ENCODE measurements around the gene RUFY2. TPM values are rescaled to one million over a fixed set of nuclear protein-coding genes. Genes with fewer than 3 reads are reported as not detected.
"Not testable (repeated sequence)": the region's sequence is repeated elsewhere in the genome, so short reads cannot be mapped to it uniquely, and the experiment has no call there.

RUFY2 gene
- total RNA-seq, 1 experiment from 2014 or later = 27.8 TPM

GRCh38 chr10:68327889-68328786, 78.9 kb downstream of the RUFY2 start:
- DNase-seq (ENCODE audit: extremely low read depth, low read depth) = peak; percentile 55

- not testable (repeated sequence) for DNase-seq (ENCODE audit: extremely low read depth, low read depth)
Observed at GRCh38 chr10:68324396-68324795, 82.7 kb downstream of the RUFY2 start.

DNA sequence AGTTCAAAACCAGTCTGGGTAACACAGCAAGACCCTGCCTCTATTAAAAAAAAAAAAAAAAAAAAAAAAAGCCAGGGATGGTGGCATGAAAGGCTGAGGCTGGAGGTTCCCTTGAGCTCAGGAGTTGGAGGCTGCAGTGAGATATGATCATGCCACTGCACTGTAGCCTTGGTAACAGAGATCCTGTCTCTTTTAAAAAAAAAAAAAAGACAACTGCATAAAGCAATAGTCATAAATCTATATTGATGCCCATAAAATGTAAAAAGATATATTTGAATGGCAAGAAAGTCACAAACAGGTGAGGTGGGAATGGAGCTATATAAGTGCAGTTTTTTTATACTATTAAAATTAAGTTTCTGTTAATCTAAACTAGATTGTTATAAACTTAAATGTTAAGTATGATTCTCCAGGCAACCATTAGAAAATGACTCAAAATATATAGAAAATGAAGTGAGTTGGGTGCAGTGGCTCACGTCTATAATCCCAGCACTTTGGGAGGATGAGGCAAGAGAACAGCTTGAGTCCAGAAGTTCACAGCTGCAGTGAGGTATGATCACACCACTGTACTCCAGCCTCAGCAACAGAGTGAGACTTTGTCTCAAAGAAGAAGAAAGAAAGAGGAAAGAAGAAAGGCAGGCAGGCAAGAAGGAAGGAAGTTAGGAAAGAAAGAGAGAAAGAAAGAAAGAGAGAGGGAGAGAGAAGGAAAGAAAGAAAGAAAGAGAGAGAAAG, 88.6 kb downstream of the RUFY2 start:
- no peak for DNase-seq (ENCODE audit: extremely low read depth, low read depth)

GRCh38 chr10:68315582-68315981, 91.5 kb downstream of the RUFY2 start:
- no peak for DNase-seq (ENCODE audit: extremely low read depth, low read depth)

DNA sequence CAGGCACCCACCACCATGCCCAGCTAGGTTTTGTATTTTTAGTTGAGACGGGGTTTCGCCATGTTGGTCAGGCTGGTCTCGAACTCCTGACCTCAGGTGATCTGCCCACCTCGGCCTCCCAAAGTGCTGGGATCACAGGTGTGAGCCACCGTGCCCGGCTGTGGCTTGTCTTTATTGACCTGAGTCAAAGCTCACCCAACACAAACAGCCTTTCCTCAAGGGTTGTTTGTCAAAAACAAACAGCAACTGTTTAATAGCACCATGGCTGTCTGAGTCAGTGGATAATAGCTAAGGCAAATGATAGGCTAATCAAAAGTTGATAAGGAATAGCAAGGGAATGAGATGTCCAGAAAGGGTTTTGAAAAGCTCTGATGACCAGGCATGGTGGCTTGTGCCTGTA, 92.1 kb downstream of the RUFY2 start:
- not testable (repeated sequence) for DNase-seq (ENCODE audit: extremely low read depth, low read depth)

- DNase-seq (ENCODE audit: extremely low read depth, low read depth) = no peak
Observed at GRCh38 chr10:68310531-68310930, 96.5 kb downstream of the RUFY2 start.

DNA sequence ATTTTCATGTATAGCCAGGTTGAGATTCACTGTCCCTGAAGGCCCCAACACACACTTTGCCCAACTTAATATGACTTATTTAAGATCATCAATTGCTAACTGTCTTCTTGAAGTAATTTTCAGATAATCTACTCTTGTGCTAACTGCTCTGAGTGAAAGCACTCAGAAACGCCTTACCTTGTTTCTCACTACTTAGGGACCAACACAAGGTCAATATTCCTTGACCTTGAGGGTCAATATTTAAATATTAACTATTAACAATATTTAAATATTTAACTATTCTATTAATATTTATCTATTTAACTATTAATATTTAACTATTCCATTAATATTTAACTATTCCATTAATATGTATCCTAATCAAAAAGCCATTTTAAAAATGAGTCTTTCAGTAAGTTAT, 101.2 kb downstream of the RUFY2 start:
- DNase-seq (ENCODE audit: extremely low read depth, low read depth) = no peak

GRCh38 chr10:68303849-68304412, 103.1 kb downstream of the RUFY2 start:
- DNase-seq (ENCODE audit: extremely low read depth, low read depth) = no peak

DNA sequence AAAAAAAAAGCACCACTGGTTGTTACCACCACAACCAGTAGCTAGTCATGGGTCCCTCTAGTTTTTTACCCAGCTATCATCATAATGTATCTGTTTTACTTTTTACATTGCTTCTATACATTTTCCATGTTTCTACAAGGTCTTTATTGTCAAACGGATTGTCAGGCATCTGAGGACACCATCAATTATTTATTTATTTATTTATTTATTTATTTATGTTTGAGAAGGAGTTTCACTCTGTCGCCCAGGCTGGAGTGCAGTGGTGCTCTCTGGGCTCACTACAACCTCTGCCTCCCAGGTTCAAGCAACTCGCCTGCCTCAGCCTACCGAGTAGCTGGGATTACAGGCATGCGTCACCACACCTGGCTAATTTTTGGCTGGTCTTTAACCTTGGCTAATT, 104.2 kb downstream of the RUFY2 start:
- DNase-seq (ENCODE audit: extremely low read depth, low read depth) = no peak

- DNase-seq (ENCODE audit: extremely low read depth, low read depth) = no peak
Observed at GRCh38 chr10:68302503-68302823, 104.6 kb downstream of the RUFY2 start.

DNA sequence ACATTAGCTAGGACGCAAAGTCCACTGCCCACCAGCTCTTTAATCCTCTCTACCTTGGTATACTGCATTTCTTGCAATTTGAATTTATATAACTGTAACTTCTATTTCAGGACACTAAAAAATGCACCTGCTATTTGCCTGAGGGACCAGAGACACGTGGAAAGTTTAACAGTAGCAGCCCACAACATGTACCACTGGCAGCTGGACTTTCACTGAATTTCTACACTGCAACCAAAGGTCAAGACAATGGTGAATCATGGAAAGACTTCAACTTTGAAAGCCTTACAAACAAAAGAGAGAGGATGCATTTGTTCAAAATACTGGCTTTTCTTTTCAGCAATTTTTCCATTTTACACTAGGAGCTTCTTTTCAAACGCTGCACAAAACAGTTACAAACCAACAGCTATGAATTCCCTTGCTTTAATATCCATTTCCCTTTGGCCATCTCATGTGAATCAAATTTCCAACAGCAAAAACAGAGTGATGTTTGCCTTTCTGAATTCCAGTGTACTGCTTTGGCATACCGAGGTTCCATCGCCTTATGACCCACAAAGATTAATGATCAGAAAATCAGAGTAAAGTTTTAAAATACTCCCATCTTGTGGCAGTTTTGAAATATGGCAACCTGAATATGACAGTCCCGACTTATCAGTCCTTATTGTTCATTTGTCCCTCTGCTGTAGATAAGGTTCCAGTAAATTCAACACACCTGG, 105.1 kb downstream of the RUFY2 start:
- DNase-seq (ENCODE audit: extremely low read depth, low read depth) = peak; percentile 54

DNA sequence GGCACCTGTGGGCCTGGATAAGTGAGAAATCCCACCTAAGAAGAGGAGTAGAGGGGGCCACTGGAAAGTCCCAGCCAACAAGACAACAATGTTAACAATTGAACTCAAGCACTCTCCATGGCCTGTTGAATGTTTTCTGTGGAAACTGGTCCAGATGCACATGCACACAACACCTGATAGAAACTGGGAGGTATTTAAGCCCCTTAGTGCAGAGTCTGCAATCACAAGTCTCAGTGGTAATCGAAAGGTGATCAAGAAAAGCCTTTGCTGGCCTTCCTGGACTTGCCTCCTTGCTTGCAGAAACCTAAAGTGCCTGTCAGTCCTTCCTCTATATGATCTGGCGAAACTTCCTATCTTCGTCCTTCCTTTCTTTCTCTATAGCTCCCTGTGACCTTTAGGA, 105.8 kb downstream of the RUFY2 start:
- no peak for DNase-seq (ENCODE audit: extremely low read depth, low read depth)

- DNase-seq (ENCODE audit: extremely low read depth, low read depth) = no peak
Observed at GRCh38 chr10:68296843-68297663, 110.0 kb downstream of the RUFY2 start.

Other genes with a start within 250 kb of the RUFY2 start
- gene ATOH7, start 175.2 kb downstream of the RUFY2 start, total RNA-seq (2014; rRNA removed; shearing (Covaris generic)) = 0.20 TPM in 1 of 2 replicates, not detected in the other
- 40.9 and 49.5 TPM in 2 replicates for gene HNRNPH3, start 75.2 kb downstream of the RUFY2 start, total RNA-seq (2014; rRNA removed; shearing (Covaris generic))
- 1.8 and 3.3 TPM in 2 replicates for gene PBLD, start 74.3 kb downstream of the RUFY2 start, total RNA-seq (2014; rRNA removed; shearing (Covaris generic))
- gene DNA2, start 64.7 kb upstream of the RUFY2 start, total RNA-seq (2014; rRNA removed; shearing (Covaris generic)) = 17.5 and 17.7 TPM in 2 replicates
- gene SLC25A16, start 120.2 kb upstream of the RUFY2 start, total RNA-seq (2014; rRNA removed; shearing (Covaris generic)) = 13.0 and 13.5 TPM in 2 replicates
- 2.8 and 3.0 TPM in 2 replicates for gene TET1, start 153.1 kb upstream of the RUFY2 start, total RNA-seq (2014; rRNA removed; shearing (Covaris generic))

All from NCI-H460 (cell line).